Measurements from ENCODE around the gene TAF1L. TPM values are rescaled to one million over a fixed set of nuclear protein-coding genes. Genes with fewer than 3 reads are reported as not detected.
"Not testable (repeated sequence)": the region's sequence is repeated elsewhere in the genome, so short reads cannot be mapped to it uniquely, and the experiment has no call there.

Gene TAF1L
- total RNA-seq, 2 donors from 2014 or later = not detected

DNA sequence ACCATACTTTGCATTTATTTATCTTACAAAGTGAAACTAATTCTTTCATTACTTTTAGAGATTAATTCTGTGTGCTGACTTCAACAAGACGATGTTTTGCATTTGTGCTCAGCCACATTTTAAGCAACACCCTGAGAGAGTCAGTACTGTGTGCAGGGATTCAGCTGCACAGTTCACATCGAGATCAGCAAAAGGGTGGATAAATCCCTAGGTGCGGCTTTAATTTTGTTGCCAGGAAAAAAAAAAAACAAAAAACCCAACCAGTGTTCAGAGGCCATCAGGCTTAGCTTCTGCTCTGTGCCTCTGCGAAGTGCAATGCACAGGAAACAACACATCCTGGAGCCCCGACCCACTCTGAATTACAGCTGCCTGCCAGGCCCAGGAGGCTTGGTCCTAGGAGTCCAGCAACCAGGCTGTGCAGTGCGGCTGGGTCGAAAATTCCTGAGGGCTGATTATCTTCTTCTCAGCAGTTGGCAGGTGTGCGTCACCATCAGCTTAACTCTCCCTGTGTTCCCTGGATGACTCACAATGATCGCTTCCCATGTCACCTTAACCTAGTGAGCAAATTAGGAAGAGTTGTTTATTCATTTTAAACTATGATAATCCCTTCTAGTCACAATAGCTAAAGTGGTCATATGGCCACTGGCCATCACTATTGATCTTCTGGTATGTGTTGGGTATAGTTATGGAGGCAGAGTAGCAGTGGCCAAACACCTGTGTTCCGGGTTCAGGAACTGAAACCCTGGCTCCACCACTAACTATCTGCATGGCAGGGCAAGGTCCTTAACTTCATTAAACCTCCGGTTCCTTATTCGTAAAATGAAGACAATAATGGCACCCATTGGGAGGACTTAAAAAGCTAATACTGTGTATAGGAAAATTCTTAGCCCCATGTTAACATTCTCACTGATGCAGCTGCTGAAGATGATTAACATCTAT lies 31.3 kb downstream of the TAF1L start:
- no peaks in the 10 kb centered on the region for H3K36me3 ChIP-seq
- peaks cover 0 to 6% of the 10 kb centered on the region in 2 donors for H3K9me3 ChIP-seq
- H3K27me3 ChIP-seq = no peaks in the 10 kb centered on the region
- no peaks in the 10 kb centered on the region for H3K4me1 ChIP-seq
- no peak for DNase-seq (ENCODE audit: low spot score)
- H3K4me3 ChIP-seq = no peak overlapping the region
- TF ChIP-seq, protein P1, sequence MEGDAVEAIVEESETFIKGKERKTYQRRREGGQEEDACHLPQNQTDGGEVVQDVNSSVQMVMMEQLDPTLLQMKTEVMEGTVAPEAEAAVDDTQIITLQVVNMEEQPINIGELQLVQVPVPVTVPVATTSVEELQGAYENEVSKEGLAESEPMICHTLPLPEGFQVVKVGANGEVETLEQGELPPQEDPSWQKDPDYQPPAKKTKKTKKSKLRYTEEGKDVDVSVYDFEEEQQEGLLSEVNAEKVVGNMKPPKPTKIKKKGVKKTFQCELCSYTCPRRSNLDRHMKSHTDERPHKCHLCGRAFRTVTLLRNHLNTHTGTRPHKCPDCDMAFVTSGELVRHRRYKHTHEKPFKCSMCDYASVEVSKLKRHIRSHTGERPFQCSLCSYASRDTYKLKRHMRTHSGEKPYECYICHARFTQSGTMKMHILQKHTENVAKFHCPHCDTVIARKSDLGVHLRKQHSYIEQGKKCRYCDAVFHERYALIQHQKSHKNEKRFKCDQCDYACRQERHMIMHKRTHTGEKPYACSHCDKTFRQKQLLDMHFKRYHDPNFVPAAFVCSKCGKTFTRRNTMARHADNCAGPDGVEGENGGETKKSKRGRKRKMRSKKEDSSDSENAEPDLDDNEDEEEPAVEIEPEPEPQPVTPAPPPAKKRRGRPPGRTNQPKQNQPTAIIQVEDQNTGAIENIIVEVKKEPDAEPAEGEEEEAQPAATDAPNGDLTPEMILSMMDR (IDR thresholded peaks at IDR 0.05) = no peak
- H3K27ac ChIP-seq = no peak overlapping the region

DNA sequence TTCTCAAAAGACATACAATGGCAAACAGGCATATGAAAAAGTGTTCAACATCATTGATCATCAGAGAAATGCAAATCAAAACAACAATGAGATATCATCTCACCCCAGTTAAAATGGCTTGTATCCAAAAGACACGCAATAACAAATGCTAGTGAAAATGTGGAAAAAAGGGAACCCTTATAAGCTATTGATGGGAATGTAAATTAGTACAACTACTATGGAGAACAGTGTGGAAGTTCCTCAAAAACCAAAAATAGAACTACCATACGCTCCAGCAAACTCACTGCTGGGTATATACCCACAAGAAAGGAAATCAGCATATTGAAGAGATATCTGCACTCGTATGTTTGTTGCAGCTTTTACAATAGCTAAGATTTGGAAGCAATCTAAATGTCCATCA lies 36.4 kb downstream of the TAF1L start:
- H3K27ac ChIP-seq; H3K36me3 ChIP-seq; H3K4me3 ChIP-seq; H3K27me3 ChIP-seq; H3K4me1 ChIP-seq; DNase-seq (ENCODE audit: low spot score); H3K9me3 ChIP-seq: not testable (repeated sequence)

- Histone ChIP-seq H3K27me3 (no peaks in the 10 kb centered on the region), H3K36me3 (no peaks in the 10 kb centered on the region), H3K27ac (no peak overlapping the region), H3K4me1 (no peaks in the 10 kb centered on the region), H3K4me3 (no peak overlapping the region), H3K9me3 (no peaks in the 10 kb centered on the region)
- TF ChIP-seq, protein P1 (IDR thresholded peaks at IDR 0.05) = no peak
- no peak for DNase-seq (ENCODE audit: low spot score)
These were observed 38.5 kb downstream of the TAF1L start for GRCh38 chr9:32596936-32597335.

GRCh38 chr9:32596096-32596865 lies 39.2 kb downstream of the TAF1L start:
- H3K4me1 ChIP-seq = no peaks in the 10 kb centered on the region
- no peak for DNase-seq (ENCODE audit: low spot score)
- no peak overlapping the region for H3K4me3 ChIP-seq
- no peaks in the 10 kb centered on the region for H3K36me3 ChIP-seq
- TF ChIP-seq, protein P1 (IDR thresholded peaks at IDR 0.05) = no peak
- H3K27ac ChIP-seq = no peak overlapping the region
- H3K27me3 ChIP-seq = no peaks in the 10 kb centered on the region
- H3K9me3 ChIP-seq = no peaks in the 10 kb centered on the region

- TF ChIP-seq, protein P1 (IDR thresholded peaks at IDR 0.05) = no peak
- Histone ChIP-seq H3K4me1 (no peaks in the 10 kb centered on the region), H3K36me3 (no peaks in the 10 kb centered on the region), H3K27me3 (no peaks in the 10 kb centered on the region), H3K9me3 (no peaks in the 10 kb centered on the region), H3K27ac (no peak overlapping the region), H3K4me3 (no peak overlapping the region)
- DNase-seq (ENCODE audit: low spot score) = no peak
These were observed 44.6 kb downstream of the TAF1L start for GRCh38 chr9:32590898-32591297.

DNA sequence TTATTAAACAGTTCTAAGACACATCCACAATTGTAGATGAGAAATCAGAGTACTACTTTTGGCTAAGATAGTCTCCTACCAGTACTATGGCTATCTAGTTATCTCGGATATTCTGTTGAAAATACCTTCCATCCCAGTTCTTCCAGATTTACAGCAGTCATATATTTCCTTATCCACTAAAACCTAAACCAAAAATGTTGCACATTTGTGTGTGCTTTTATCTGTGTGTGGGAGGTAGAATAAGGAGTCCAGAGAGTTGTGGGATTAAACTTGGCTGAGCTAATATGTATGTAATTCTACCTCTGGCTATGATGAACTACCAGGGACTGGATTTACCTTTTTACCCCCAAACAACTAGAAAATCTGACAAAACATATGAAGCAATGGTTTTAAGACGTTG lies 45.0 kb downstream of the TAF1L start:
- no peaks in the 10 kb centered on the region for H3K27me3 ChIP-seq
- DNase-seq (ENCODE audit: low spot score) = no peak
- no peaks in the 10 kb centered on the region for H3K4me1 ChIP-seq
- H3K4me3 ChIP-seq = no peak overlapping the region
- no peak overlapping the region for H3K27ac ChIP-seq
- no peaks in the 10 kb centered on the region for H3K9me3 ChIP-seq
- H3K36me3 ChIP-seq = no peaks in the 10 kb centered on the region
- TF ChIP-seq, protein P1 (IDR thresholded peaks at IDR 0.05) = no peak
